H1 (cell line): ENCODE results near the gene PPEF2. TPM values are rescaled to one million over a fixed set of nuclear protein-coding genes. Genes with fewer than 3 reads are reported as not detected.

ENCODE experiments used
- polyA plus RNA-seq, 7 experiments: library from polyadenylated mRNA; depleted of rRNA in 3 of 7; stranded (reverse) in 5 of 7; unstranded in 2 of 7; fragments of >200 nt in 5 of 7; fragments of 200-250 nt in 2 of 7; gene quantifications; 1 replicate in 5 of 7; 2 replicates in 1 of 7; 4 replicates in 1 of 7; pipeline versions ENCODE4 v1.2.1 to v1.2.3, GENCODE V29; 2011 to 2013; ENCODE audit warnings: missing spikeins in 2 of 7, mixed read lengths in 2 of 7
- small RNA-seq: library from polyadenylated mRNA; stranded (forward); fragments of <200 nt; extraction: miRNeasy Mini kit (QIAGEN cat#:217004); gene quantifications from one replicate; pipeline ENCODE3, GENCODE V24; 2013; ENCODE audit not compliant: insufficient read depth
- total RNA-seq: library from RNA; stranded (reverse); fragmentation: NEBNext Ultra II Directional; extraction: Animal tissue kit (Norgen Biotek cat#: 25700); gene quantifications from 2 replicates; pipeline ENCODE4 v1.2.1, GENCODE V29; 2021

PPEF2 gene
- total and polyA plus RNA-seq, 2 of the 8 experiments (the other 6 are each of a cell fraction or from before 2014, with no cell fraction given), result not detected

Small RNA genes lying within 50 kb of the gene (small RNA-seq; reads per million reads assigned to genes)
- not detected for gene RNU2-16P

Other genes with a start within 250 kb of the PPEF2 start
- 378 and 388 TPM in 2 replicates for gene G3BP2, start 229.0 kb downstream of the PPEF2 start, total RNA-seq
- 78.2 and 83.7 TPM in 2 replicates for gene G3BP2, start 229.0 kb downstream of the PPEF2 start, polyA plus RNA-seq (2011; rRNA removed)
- 190 and 198 TPM in 2 replicates for gene USO1, start 177.9 kb downstream of the PPEF2 start, total RNA-seq
- 39.8 and 57.3 TPM in 2 replicates for gene USO1, start 177.9 kb downstream of the PPEF2 start, polyA plus RNA-seq (2011; rRNA removed)
- gene NAAA, start 38.6 kb upstream of the PPEF2 start, total RNA-seq, result 9.4 and 13.0 TPM in 2 replicates
- gene NAAA, start 38.6 kb upstream of the PPEF2 start, polyA plus RNA-seq (2011; rRNA removed), result 12.5 and 15.0 TPM in 2 replicates
- gene SDAD1, start 88.5 kb upstream of the PPEF2 start, total RNA-seq, result 71.3 and 75.1 TPM in 2 replicates
- 9.3 and 14.6 TPM in 2 replicates for gene SDAD1, start 88.5 kb upstream of the PPEF2 start, polyA plus RNA-seq (2011; rRNA removed)
- not detected in 2 replicates for gene CXCL9, start 105.1 kb upstream of the PPEF2 start, total RNA-seq
- not detected in 2 replicates for gene CXCL9, start 105.1 kb upstream of the PPEF2 start, polyA plus RNA-seq (2011; rRNA removed)
- not detected in 2 replicates for gene CXCL10, start 121.0 kb upstream of the PPEF2 start, total RNA-seq
- gene CXCL10, start 121.0 kb upstream of the PPEF2 start, polyA plus RNA-seq (2011; rRNA removed), result not detected in 2 replicates
- 0.33 TPM in 1 of 2 replicates, not detected in the other for gene CXCL11, start 133.6 kb upstream of the PPEF2 start, total RNA-seq
- gene CXCL11, start 133.6 kb upstream of the PPEF2 start, polyA plus RNA-seq (2011; rRNA removed), result 0.16 and 0.18 TPM in 2 replicates
- gene ART3, start 172.3 kb upstream of the PPEF2 start, total RNA-seq, result 0.63 and 2.0 TPM in 2 replicates
- 0.13 and 0.21 TPM in 2 replicates for gene ART3, start 172.3 kb upstream of the PPEF2 start, polyA plus RNA-seq (2011; rRNA removed)
- 99.2 and 103 TPM in 2 replicates for gene NUP54, start 245.9 kb upstream of the PPEF2 start, total RNA-seq
- gene NUP54, start 245.9 kb upstream of the PPEF2 start, polyA plus RNA-seq (2011; rRNA removed), result 31.1 and 51.4 TPM in 2 replicates